ENCODE data around the gene VN1R4.
"Not testable (repeated sequence)": the region's sequence is repeated elsewhere in the genome, so short reads cannot be mapped to it uniquely, and the experiment has no call there.

VN1R4 gene, protein sequence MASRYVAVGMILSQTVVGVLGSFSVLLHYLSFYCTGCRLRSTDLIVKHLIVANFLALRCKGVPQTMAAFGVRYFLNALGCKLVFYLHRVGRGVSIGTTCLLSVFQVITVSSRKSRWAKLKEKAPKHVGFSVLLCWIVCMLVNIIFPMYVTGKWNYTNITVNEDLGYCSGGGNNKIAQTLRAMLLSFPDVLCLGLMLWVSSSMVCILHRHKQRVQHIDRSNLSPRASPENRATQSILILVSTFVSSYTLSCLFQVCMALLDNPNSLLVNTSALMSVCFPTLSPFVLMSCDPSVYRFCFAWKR

GRCh38 chr19:53267623-53268022 lies at the start of gene VN1R4:
Gene VN1R4, minus strand, starts transcription at chr19:53267723. Its CDS starts 58 bp downstream, at chr19:53267665.
- not testable (repeated sequence) for DNase-seq (ENCODE audit: low read depth, low spot score)

GRCh38 chr19:53311897-53312296 lies 44.4 kb upstream of the VN1R4 start:
- no peak for DNase-seq (ENCODE audit: low read depth, low spot score)

GRCh38 chr19:53311044-53311443 lies 43.5 kb upstream of the VN1R4 start:
- DNase-seq (ENCODE audit: low read depth, low spot score) = no peak

GRCh38 chr19:53308339-53308811 lies 40.9 kb upstream of the VN1R4 start:
- DNase-seq (ENCODE audit: low read depth, low spot score) = no peak

GRCh38 chr19:53301341-53301740 lies 33.8 kb upstream of the VN1R4 start:
- DNase-seq (ENCODE audit: low read depth, low spot score) = not testable (repeated sequence)

DNA sequence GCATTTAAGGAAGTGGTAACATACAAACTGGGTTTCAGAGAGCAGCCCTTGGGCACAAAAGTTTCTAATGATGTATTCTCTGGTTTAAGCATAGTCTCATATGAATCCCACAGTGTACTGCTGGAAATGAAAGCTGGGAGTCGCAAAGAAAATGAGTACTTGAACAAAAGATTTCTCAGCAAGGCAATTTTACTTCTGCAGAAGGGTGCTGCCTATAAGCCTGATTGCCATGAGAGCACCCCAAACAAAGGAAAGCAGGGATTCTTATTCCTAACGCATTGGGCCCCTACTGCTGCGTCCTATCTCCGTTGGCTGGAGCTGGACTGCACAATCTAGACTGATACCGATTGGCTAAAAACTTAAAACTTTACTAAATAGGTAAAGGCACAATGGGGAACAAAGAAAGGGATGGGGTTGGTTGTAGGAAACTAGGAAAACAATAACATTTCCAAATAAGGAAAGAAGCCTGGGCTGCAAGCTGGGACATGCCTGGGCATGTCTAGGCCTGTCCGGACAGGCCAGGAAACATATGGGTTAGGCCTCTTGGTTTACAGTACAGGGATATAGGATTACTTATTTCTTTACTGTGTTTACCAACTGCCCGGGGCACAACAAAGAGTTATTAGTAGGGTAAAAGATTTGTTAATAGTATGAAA lies 27.4 kb upstream of the VN1R4 start:
- no peak for DNase-seq (ENCODE audit: low read depth, low spot score)

- DNase-seq (ENCODE audit: low read depth, low spot score) = no peak
Observed at GRCh38 chr19:53290758-53291549, 23.4 kb upstream of the VN1R4 start.

DNA sequence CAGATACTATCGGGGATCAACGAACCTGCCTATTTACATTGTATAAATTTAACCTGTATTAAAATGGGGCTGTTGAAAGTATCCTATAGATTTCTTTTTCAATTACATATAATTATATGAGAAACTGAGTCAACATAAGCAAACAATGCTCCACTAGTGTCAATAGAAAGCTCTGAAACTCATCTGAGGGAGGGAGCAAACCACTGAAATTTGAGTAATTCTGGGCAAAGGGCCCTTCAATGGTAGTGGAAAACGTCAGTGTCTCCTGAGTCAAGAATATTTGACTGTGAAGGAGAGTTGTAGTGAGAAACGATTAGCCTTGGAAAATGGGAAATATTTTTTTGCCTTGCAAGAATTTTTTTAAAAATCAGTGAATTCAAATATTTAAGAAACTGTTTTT lies 17.6 kb upstream of the VN1R4 start:
- DNase-seq (ENCODE audit: low read depth, low spot score) = no peak

- DNase-seq (ENCODE audit: low read depth, low spot score) = not testable (repeated sequence)
Observed at GRCh38 chr19:53281947-53282346, 14.4 kb upstream of the VN1R4 start.

GRCh38 chr19:53275480-53275879 lies 8.0 kb upstream of the VN1R4 start:
- DNase-seq (ENCODE audit: low read depth, low spot score) = no peak

GRCh38 chr19:53272044-53272443 lies 4.5 kb upstream of the VN1R4 start:
- DNase-seq (ENCODE audit: low read depth, low spot score) = no peak

GRCh38 chr19:53269861-53270260 lies 2.3 kb upstream of the VN1R4 start:
- DNase-seq (ENCODE audit: low read depth, low spot score) = not testable (repeated sequence)

- DNase-seq (ENCODE audit: low read depth, low spot score) = not testable (repeated sequence)
Observed at GRCh38 chr19:53257715-53258342, 9.7 kb downstream of the VN1R4 start, which contains the start of gene VN1R2. Gene VN1R2, plus strand, starts transcription at chr19:53258292. Its CDS starts 84 bp downstream, at chr19:53258376.

- peak; percentile 27 for DNase-seq (ENCODE audit: low read depth, low spot score)
Observed at GRCh38 chr19:53254411-53255341, 12.8 kb downstream of the VN1R4 start, which contains the start of gene ZNF677. Gene ZNF677, minus strand, starts transcription at chr19:53254873. Its CDS starts 3,323 bp downstream, at chr19:53251550.

- DNase-seq (ENCODE audit: low read depth, low spot score) = no peak
Observed at GRCh38 chr19:53246498-53246897, 21.0 kb downstream of the VN1R4 start.

DNA sequence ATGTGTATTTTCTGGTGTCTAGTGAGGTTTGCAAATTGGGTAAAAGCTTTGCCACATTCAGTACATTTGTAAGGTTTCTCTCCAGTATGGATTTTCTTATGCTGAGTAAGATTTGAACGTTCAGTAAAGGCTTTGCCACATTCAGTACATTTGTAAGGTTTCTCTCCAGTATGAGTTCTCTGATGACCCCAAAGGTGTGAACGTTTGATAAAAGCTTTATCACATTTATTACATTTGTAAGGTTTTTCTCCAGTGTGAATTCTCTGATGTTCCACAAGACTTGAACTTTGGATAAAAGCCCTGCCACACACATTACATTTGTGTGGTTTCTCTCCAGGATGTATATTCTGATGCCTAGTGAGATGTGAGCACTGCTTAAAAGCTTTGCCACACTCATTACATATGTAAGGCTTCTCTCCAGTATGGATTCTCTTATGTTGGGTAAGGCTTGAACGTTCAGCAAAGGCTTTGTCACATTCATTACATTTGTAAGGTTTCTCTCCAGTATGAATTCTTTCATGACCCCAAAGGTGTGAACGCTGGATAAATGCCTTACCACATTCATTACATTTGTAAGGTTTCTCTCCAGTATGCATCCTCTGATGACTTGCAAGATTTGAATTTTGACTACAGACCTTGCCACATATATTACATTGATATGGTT lies 30.3 kb downstream of the VN1R4 start:
- DNase-seq (ENCODE audit: low read depth, low spot score) = no peak

GRCh38 chr19:53224606-53225005 lies 42.9 kb downstream of the VN1R4 start:
- no peak for DNase-seq (ENCODE audit: low read depth, low spot score)

DNA sequence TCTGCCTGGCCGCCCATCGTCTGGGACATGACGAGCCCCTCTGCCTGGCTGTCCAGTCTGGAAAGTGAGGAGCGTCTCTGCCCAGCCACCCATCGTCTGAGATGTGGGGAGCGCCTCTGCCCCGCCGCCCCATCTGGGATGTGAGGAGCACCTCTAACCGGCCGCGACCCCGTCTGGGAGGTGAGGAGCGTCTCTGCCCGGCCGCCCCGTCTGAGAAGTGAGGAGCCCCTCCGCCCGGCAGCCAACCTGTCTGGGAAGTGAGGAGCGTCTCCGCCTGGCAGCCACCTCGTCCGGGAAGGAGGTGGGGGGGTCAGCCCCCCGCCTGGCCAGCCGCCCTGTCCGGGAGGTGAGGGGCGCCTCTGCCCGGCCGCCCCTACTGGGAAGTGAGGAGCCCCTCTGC lies 44.8 kb downstream of the VN1R4 start:
- not testable (repeated sequence) for DNase-seq (ENCODE audit: low read depth, low spot score)

Measured in brain pericyte (primary cell).